Inferior parietal cortex (tissue), 1 donor: ENCODE measurements around the gene TBXA2R.

Experiments used
- DNase-seq: peaks from one replicate; pipeline ENCODE4 v3.0.0-alpha.2; 2016; ENCODE audit errors: extremely low spot score

The TBXA2R gene

DNA sequence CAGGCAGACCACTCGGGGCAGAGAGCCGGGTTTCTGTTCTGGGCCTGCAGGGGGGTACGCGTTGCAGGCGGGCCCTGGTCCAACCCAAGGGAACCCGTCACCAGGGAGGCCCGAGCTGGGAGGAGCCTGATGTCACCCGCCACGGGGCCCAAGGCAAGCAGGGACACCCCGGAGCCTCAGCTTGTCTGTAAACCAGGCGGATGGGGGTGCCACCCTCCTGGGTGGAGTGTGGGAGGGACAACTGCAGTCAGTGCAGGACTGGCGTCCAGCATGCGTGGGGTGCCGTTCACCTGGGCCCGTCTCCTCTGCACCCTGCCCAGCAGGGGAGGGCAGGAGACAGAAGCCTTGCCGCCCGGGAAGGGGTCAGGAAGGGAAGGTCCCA lies 12.9 kb upstream of the TBXA2R start:
- DNase-seq: no peak

DNA sequence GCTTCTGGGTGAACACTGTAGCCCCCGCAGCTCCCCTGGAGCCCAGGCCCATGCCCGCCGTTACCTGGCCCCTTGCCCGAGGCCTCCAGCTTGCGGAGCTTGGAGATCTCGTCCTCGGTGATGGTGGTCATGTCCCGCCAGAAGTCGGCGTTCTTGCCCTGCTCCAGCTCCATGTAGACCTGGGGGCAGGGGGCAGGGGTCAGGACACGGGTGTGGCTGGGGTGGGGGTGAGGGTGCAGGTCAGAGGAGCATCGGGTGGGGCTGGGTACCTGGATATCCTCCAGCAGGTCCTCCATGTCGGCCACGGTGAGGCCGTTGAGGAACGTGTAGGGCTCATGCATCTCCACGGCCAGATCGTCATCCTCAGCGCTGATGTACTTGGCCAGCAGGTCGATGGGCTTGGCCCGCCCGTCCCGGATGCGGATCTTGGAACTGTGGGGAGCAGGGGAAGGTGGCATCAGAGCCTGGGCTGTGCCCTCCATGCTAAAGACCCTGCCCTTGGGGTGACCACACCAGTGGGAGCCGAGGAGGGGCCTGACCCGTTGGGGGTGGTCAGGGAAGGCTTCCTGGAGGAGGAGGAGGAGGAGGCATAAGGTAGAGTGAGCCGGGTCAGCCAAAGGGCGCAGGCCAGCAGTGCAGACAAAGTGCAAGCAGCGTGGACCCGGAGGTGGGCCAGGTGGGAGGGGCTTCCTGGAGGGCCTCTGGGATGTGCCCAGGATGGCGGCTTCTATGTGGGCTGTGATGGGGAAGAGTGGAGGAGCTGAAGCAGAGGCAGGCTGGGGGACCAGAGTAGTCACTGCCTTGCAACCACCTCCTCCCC lies 12.3 kb upstream of the TBXA2R start:
- DNase-seq: no peak

GRCh38 chr19:3618144-3618810 lies 11.6 kb upstream of the TBXA2R start:
- DNase-seq: peak; percentile 50

- DNase-seq: no peak
These were observed 10.8 kb upstream of the TBXA2R start for GRCh38 chr19:3617463-3617862.

GRCh38 chr19:3615524-3616135 lies 9.0 kb upstream of the TBXA2R start:
- DNase-seq: no peak

- DNase-seq: no peak
These were observed 8.3 kb upstream of the TBXA2R start for GRCh38 chr19:3614858-3615505.

GRCh38 chr19:3613818-3614661 lies 7.4 kb upstream of the TBXA2R start:
- no peak for DNase-seq

GRCh38 chr19:3612901-3613741 lies 6.4 kb upstream of the TBXA2R start:
- DNase-seq: no peak

GRCh38 chr19:3612330-3612729 lies 5.7 kb upstream of the TBXA2R start:
- no peak for DNase-seq

DNA sequence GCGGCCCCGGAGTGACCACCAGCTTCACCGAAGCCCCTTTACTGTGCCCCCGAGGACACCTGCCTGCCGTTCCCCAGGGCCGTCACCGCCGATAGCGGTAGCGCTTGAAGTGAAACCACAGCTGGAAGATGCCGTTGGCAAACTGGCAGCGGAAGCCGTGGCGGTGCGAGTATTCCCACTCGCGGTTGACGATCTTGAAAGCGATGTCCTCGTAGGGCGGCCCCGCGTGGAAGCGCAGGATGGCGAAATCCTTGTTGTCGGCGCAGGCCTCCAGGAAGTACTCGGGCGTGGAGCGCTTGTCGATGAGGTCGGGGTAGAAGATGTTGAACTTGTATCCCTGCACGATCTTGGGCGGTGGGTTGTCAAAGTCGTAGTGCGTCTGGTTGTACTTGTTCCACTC lies 5.2 kb upstream of the TBXA2R start:
- no peak for DNase-seq

DNA sequence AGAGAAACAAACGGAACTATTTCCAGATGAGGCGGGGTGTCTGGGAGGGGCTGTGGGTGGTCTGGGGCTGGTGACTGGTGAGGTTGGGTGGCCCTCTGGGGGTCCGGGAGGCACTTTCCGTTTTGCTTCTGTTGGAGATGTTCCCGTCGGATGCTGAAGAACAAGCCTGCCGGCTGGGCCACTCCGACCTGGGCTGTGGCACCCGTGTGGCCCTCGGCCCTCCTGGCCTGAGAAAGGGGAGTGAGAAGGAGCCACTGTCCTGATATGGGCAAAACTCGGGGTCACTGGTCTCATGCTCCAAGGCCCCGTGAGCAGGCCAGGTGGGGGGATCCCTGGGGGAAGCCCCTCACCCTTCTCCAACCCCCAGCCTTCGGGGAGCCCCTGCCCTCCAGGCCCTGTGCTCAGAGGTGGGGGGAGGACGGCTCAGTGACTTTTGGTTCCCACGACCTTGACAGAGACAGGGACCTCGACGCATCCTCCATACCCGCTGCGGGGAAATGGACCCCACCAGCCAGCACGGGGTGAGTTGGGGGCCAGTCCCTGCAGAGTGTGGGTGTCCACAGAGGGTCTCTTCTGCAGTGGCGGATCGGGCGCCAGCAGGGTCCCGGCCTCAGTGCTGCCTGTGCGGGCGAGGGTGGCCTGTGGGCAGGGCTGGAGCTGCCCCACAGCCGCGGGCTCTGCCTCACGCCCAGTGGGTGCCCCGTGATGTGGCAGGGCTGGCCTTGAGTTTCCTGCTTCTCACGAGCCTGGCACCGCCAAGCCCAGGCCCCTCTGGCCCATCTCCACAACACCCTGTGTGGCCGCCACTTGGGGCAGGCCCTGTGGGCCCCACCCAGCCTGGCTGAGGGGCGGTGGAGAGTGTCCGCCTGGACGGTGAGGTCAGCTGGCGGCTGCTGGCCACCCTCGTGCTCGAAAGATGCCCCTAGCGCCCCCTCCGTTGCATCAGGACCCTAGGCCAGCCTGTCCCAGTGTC lies 4.4 kb upstream of the TBXA2R start:
- no peak for DNase-seq

GRCh38 chr19:3609779-3610719 lies 3.4 kb upstream of the TBXA2R start:
- DNase-seq: no peak

GRCh38 chr19:3608750-3609322 lies 2.2 kb upstream of the TBXA2R start:
- DNase-seq: no peak

- no peak for DNase-seq
These were observed 1.5 kb upstream of the TBXA2R start for GRCh38 chr19:3608079-3608641.

- DNase-seq: no peak
These were observed 816 bp upstream of the TBXA2R start for GRCh38 chr19:3607303-3608078.

DNA sequence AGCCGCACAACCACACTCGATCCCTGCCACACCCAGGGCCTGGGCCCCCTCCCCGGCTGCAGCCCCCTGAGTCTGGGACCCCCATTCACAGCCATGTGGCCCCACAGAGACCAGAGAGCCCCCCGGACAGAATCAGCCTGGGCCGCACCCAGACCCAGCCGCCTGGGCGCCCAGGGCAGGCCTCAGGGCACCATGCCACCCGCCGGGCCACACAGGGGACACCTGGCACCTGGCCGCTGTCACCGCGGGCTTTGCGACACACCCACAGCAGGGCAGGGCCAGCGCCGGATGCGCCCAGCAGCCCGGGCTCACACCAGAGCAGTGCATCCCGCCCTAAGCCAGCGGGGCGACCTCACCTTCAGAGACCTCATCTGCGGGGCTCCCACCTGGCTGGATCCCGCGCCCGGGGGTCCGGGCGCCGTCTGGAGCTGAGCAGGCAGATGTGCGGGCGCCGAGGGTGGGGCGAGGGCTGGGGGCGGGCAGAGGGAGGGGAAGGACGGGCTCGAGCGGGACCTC lies 443 bp downstream of the TBXA2R start:
- DNase-seq: no peak

GRCh38 chr19:3605770-3606169 lies 905 bp downstream of the TBXA2R start:
- no peak for DNase-seq
